AG04450 (cell line): ENCODE measurements around the gene ELAPOR1. TPM values are rescaled to one million over a fixed set of nuclear protein-coding genes. Genes with fewer than 3 reads are reported as not detected.

Source experiments
- CTCF ChIA-PET: fragments of 300-600, 350-600 bp; formaldehyde crosslinking; extraction: SDS; loops from one replicate; lab custom pipeline; 2022; ENCODE audit warnings: antibody characterized with exemption, inconsistent platforms; lab: Charles Lee
- POLR2A ChIA-PET: fragments of 350-600 bp; formaldehyde crosslinking; extraction: SDS; loops from one replicate; lab custom pipeline; 2021; ENCODE audit warnings: antibody characterized with exemption, inconsistent platforms; lab: Yijun Ruan, JAX
- DNase-seq: peaks from one replicate; pipeline ENCODE4 v3.0.0-alpha.2; 2011; ENCODE audit warnings: low read depth, low spot score
- H3K27ac ChIP-seq: one replicate; pipeline ENCODE4 v1.5.1; 2012; ENCODE audit warnings: low read depth, low read length, control low read depth
- H3K27me3 ChIP-seq: one replicate; pipeline ENCODE4 v1.6.0; 2012; ENCODE audit warnings: low read length; ENCODE audit not compliant: control insufficient read depth, insufficient read depth
- H3K4me3 ChIP-seq: 2 replicates; pipeline ENCODE4 v1.5.1; 2011; ENCODE audit warnings: mild to moderate bottlenecking, low read depth, low read length, control low read depth
- H3K9me3 ChIP-seq: 2 replicates; pipeline ENCODE4 v1.5.1; 2012; ENCODE audit warnings: low read length; ENCODE audit not compliant: control insufficient read depth, insufficient read depth
- polyA plus RNA-seq: library from polyadenylated mRNA; depleted of rRNA; stranded (reverse); fragments of >200 nt; gene quantifications from 2 replicates; pipeline ENCODE4 v1.2.3, GENCODE V29; 2011
- TF ChIP-seq, protein P1 (sequence below): IDR thresholded peaks from 2 replicates; pipeline ENCODE4 v1.5.1; 2011; ENCODE audit warnings: low read depth, low read length, control low read depth, inconsistent platforms

ELAPOR1 gene
- polyA plus RNA-seq, 1 experiment: 0.88 TPM

DNA sequence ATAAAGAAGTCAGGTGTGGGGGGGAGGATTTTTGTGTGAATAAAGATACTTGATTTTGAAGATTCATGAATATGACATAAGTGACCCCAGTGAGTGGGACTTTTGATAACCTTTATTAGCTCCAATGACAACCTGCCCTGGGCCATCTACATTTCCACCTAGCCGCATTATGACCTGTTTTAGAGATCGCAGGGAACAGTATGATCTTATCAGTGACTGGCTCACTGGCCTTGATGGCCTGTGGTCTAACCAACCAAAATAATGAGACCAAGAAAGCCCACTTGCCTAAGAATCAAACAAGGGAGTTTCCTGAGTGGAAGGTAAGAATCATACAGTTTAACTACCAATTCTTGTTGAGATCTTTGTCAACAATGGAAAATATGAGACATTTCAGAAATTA lies 1.8 kb downstream of the ELAPOR1 start:
- POLR2A ChIA-PET: interaction anchor here (1.3 kb wide), 1 partner anchor 16 kb away, joined by 6 read pairs; no protein-coding TSS in a partner anchor
- no peak for DNase-seq
- TF ChIP-seq, protein P1, sequence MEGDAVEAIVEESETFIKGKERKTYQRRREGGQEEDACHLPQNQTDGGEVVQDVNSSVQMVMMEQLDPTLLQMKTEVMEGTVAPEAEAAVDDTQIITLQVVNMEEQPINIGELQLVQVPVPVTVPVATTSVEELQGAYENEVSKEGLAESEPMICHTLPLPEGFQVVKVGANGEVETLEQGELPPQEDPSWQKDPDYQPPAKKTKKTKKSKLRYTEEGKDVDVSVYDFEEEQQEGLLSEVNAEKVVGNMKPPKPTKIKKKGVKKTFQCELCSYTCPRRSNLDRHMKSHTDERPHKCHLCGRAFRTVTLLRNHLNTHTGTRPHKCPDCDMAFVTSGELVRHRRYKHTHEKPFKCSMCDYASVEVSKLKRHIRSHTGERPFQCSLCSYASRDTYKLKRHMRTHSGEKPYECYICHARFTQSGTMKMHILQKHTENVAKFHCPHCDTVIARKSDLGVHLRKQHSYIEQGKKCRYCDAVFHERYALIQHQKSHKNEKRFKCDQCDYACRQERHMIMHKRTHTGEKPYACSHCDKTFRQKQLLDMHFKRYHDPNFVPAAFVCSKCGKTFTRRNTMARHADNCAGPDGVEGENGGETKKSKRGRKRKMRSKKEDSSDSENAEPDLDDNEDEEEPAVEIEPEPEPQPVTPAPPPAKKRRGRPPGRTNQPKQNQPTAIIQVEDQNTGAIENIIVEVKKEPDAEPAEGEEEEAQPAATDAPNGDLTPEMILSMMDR: no peak
- CTCF ChIA-PET: interaction anchor here (1.9 kb wide), 1 partner anchor 16 kb away, joined by 6 read pairs; no protein-coding TSS in a partner anchor
- Histone ChIP-seq H3K4me3 (no peak overlapping the region), H3K9me3 (no peaks in the 10 kb centered on the region), H3K27ac (no peak overlapping the region), H3K27me3 (peaks cover 27% of the 10 kb centered on the region)

- TF ChIP-seq, protein P1: no peak
- ChIA-PET POLR2A (no interaction called here), CTCF (interaction anchor here (0.6 to 1.9 kb wide), 2 partner anchors 16 to 1334 kb away, joined by 4 to 6 read pairs; no protein-coding TSS in a partner anchor)
- H3K4me3 ChIP-seq: no peak overlapping the region
- H3K27ac ChIP-seq: no peak overlapping the region
- H3K27me3 ChIP-seq: peaks cover 22% of the 10 kb centered on the region
- DNase-seq: no peak
- H3K9me3 ChIP-seq: no peaks in the 10 kb centered on the region
Observed at GRCh38 chr1:109116286-109116685, 2.4 kb downstream of the ELAPOR1 start.

DNA sequence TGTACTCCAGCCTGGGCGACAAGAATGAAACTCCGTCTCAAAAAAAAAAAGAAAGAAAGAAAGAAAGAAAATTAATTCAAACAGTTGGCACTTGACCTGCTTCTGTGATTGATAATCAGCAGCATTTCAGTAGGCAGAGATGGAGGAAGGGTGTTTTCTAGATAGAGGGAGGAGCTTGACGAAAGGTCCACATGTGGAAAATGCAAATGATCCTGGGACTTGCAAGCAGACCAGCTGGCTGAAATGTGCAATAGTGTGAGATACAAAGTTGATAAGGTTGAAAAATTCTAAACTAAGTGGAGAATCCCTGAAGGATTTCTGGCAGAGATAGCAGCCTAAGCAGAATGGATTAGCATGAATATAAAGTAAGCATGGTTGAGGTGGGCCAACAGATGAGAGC lies 4.2 kb downstream of the ELAPOR1 start:
- no peak for DNase-seq
- TF ChIP-seq, protein P1: no peak
- POLR2A ChIA-PET: no interaction called here
- CTCF ChIA-PET: no interaction called here
- H3K27ac ChIP-seq: no peak overlapping the region
- H3K27me3 ChIP-seq: peaks cover 18% of the 10 kb centered on the region
- H3K9me3 ChIP-seq: no peaks in the 10 kb centered on the region
- no peak overlapping the region for H3K4me3 ChIP-seq

GRCh38 chr1:109120356-109120755 lies 6.4 kb downstream of the ELAPOR1 start:
- no peak overlapping the region for H3K27ac ChIP-seq
- ChIA-PET CTCF (interaction anchor here (2.6 kb wide), 1 partner anchor 8 kb away, joined by 20 read pairs; a partner anchor contains a TSS), POLR2A (no interaction called here)
- no peak for DNase-seq
- no peak overlapping the region for H3K4me3 ChIP-seq
- TF ChIP-seq, protein P1: no peak
- H3K9me3 ChIP-seq: no peaks in the 10 kb centered on the region
- H3K27me3 ChIP-seq: peaks cover 9% of the 10 kb centered on the region

DNA sequence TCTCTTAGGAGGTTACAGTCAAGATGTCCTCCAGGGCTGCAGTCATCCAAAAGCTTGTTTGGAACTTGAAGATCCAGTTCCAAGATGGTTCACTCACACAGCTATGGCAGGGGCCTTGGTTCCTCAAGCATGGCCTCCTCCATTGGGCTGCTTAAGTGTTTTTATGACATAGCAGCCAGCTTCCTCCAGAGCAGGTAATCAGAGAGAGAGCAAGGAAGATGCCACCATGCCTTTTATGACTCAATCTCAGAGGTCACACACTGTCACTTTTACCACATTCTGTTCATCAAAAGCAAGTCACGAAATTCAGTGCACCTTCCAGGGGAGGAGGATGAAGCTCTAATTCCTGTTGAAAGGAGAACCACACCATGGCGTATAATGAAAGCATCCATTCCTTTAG lies 17.1 kb downstream of the ELAPOR1 start:
- TF ChIP-seq, protein P1: no peak
- no peak for DNase-seq
- ChIA-PET CTCF (interaction anchor here (2.1 kb wide), 3 partner anchors 18 to 31 kb away, joined by 6 to 12 read pairs (median 6); a partner anchor contains a TSS), POLR2A (no interaction called here)
- no peaks in the 10 kb centered on the region for H3K27me3 ChIP-seq
- no peak overlapping the region for H3K27ac ChIP-seq
- H3K4me3 ChIP-seq: no peak overlapping the region
- no peaks in the 10 kb centered on the region for H3K9me3 ChIP-seq
